Breast epithelium (tissue), 4 donors: Measurements from ENCODE around the gene GATAD2A. TPM values are rescaled to one million over a fixed set of nuclear protein-coding genes. Genes with fewer than 3 reads are reported as not detected.

Experiments used
- DNase-seq, 2 donors: peaks; one replicate each; pipeline ENCODE4 v3.0.0-alpha.2; 2019; ENCODE audit warnings: low spot score in 2 of 2
- H3K27ac ChIP-seq, 2 donors: fragments of 200-600 bp; sonication (generic) in 1 of 2; one replicate each; pipeline ENCODE4 v1.5.1; 2016 to 2019; ENCODE audit warnings: mild to moderate bottlenecking in 1 of 2
- H3K27me3 ChIP-seq, 2 donors: fragments of 200-600 bp; sonication (generic) in 1 of 2; one replicate each; pipeline versions ENCODE4 v1.5.1 to v1.6.0; 2017 to 2019; ENCODE audit warnings: control low read depth in 1 of 2, mild to moderate bottlenecking in 1 of 2
- H3K36me3 ChIP-seq: fragments of 200-600 bp; one replicate; pipeline ENCODE4 v1.5.1; 2019
- H3K4me1 ChIP-seq, 2 donors: fragments of 200-600 bp; sonication (generic); one replicate each; pipeline ENCODE4 v1.5.1; 2016 to 2019; ENCODE audit warnings: control low read depth in 1 of 2
- H3K4me3 ChIP-seq, 3 donors: fragments of 200-600 bp; sonication (generic); 1 replicate in 2 of 3; 2 replicates in 1 of 3; pipeline ENCODE4 v1.5.1; 2016 to 2019; ENCODE audit warnings: mild to moderate bottlenecking in 3 of 3, moderate library complexity in 2 of 3
- H3K9me3 ChIP-seq, 2 donors: fragments of 200-600 bp; sonication (generic) in 1 of 2; one replicate each; pipeline ENCODE4 v1.5.1; 2016 to 2019; ENCODE audit warnings: control low read depth in 1 of 2
- POLR2A ChIP-seq: fragments of 450-650 bp; IDR thresholded peaks from one replicate; pipeline ENCODE4 v1.6.1; 2016; ENCODE audit warnings: antibody characterized with exemption, mild to moderate bottlenecking, moderate library complexity
- POLR2AphosphoS5 ChIP-seq, 3 donors: sonication (generic); formaldehyde crosslinking; IDR thresholded peaks; one replicate each; pipeline ENCODE4 v1.6.1; 2017; ENCODE audit warnings: antibody characterized with exemption in 3 of 3
- intact Hi-C: fragments of 100-400 bp; cut with DNase I; formaldehyde crosslinking; loops from one replicate; pipeline ENCODE4 v1.15.1; 2023; ENCODE audit warnings: low total_unique reads
- total RNA-seq, 3 donors: library from RNA; depleted of rRNA; stranded (reverse); fragments of >200 nt; gene quantifications; one replicate each; pipeline ENCODE4 v1.1.0, GENCODE V29; 2016
- TF ChIP-seq, protein P1 (sequence below), 3 donors: fragments of 450-650 bp; IDR thresholded peaks; one replicate each; pipeline ENCODE4 v1.5.1; 2016 to 2017; ENCODE audit warnings: antibody characterized with exemption in 3 of 3, mild to moderate bottlenecking in 3 of 3, moderate library complexity in 3 of 3

The GATAD2A gene
- total RNA-seq, 3 donors from 2014 or later = 29.1 to 38.7 (median 33.6) TPM

DNA sequence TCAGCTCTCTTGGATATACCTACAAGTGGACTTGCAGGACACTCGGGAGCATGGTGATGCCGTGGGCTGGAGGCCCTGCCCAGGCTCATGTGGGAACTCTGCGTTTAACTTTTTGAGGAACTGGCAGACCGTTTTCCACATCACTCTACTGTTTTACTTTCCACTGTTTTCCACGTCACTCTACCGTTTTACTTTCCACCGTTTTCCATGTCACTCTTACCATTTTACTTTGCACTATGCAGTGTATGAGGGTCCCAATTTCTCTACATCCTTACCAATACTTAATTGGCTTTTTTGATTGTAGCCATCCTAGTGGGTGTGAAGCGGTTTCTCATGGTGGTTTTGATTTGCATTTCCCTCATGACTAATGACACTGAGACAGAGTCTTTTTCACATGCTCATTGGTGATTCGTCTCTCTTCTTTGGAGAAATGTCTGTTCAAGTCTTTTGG, 40.5 kb downstream of the GATAD2A start:
- Histone ChIP-seq H3K4me3 (no peak overlapping the region), H3K36me3 (no peaks in the 10 kb centered on the region), H3K9me3 (no peaks in the 10 kb centered on the region), H3K27ac (no peak overlapping the region), H3K4me1 (no peaks in the 10 kb centered on the region), H3K27me3 (no peaks in the 10 kb centered on the region)
- no peak for TF ChIP-seq POLR2AphosphoS5 (IDR thresholded peaks at IDR 0.05)
- TF ChIP-seq POLR2A = no peak
- TF ChIP-seq, protein P1, sequence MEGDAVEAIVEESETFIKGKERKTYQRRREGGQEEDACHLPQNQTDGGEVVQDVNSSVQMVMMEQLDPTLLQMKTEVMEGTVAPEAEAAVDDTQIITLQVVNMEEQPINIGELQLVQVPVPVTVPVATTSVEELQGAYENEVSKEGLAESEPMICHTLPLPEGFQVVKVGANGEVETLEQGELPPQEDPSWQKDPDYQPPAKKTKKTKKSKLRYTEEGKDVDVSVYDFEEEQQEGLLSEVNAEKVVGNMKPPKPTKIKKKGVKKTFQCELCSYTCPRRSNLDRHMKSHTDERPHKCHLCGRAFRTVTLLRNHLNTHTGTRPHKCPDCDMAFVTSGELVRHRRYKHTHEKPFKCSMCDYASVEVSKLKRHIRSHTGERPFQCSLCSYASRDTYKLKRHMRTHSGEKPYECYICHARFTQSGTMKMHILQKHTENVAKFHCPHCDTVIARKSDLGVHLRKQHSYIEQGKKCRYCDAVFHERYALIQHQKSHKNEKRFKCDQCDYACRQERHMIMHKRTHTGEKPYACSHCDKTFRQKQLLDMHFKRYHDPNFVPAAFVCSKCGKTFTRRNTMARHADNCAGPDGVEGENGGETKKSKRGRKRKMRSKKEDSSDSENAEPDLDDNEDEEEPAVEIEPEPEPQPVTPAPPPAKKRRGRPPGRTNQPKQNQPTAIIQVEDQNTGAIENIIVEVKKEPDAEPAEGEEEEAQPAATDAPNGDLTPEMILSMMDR (IDR thresholded peaks at IDR 0.05) = no peak
- intact Hi-C loops = no loop called here
- DNase-seq = no peak

DNA sequence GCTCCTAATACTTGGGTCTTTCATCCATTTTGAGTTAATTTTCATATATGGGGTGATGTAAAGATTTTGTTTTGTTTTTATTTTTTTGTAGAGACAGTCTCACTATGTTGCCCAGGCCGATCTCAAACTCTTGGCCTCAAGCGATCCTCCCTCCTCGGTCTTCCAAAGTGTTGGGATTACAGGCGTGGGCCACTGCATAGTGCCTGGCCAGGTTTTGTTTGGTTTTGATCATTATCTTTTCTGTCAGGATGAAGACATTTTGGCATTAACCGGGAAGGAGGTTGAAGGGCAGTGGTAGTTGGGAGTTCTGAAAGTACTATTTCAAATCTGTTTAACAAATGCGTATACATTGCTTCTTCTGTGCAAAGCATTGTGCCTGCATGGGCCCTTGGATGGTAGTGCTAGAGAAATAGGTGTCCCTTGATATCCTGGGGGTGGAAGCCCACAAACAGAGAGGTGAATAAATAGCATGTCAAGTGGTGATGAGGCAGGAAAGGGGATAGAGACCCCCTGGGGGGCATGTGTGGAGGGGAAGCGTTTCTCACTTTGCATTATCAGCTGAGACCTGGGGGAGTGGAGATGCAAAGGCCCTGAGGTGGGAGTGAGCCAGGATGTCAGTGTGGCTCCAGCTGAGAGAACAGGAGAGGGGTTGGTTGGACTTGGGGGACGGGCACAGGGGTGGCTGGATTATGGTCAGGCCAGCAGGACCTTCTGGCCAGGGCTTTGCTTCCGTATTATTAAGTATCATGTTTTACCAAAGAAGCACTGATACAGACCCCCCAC, 41.4 kb downstream of the GATAD2A start:
- DNase-seq = no peak
- no peak overlapping the region for H3K27ac ChIP-seq
- H3K9me3 ChIP-seq = no peaks in the 10 kb centered on the region
- H3K4me3 ChIP-seq = no peak overlapping the region
- no peaks in the 10 kb centered on the region for H3K27me3 ChIP-seq
- TF ChIP-seq, protein P1 (IDR thresholded peaks at IDR 0.05) = no peak
- no peak for TF ChIP-seq POLR2A
- TF ChIP-seq POLR2AphosphoS5 (IDR thresholded peaks at IDR 0.05) = no peak
- no peaks in the 10 kb centered on the region for H3K36me3 ChIP-seq
- intact Hi-C loops = no loop called here
- H3K4me1 ChIP-seq = no peaks in the 10 kb centered on the region

DNA sequence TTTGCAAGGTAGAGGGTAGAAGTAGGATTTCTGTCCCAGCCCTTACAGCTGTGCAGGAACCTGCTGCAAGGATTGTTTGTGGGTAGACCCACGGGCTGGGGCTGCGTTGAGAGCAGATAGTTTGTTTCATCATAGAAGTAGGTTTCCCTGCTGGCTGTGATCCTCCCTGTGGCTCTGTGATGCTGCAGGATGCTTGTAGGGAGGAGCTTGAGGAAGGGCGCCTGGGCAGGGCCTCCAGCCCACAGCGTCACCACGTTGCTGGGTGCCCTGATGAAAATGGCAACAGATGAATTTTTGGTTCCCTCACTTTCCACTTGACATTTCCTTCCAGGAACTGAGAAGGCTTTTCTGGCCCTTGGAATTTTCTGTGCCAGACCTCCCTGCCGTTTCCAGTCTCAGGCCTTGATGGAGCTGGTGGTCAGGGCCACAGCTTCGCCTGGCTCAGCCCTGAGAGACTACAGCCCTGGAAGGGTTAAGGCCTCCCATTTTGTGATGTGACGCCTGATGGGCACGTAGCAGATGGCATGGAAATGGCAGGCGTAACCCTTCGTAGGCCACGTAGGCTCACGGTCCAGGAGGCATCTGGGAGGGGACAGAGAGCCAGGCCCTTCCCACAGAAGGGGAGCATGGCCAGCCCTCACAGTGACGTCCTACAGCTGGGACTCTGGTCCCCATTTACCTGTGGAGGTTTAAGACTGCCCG, 42.2 kb downstream of the GATAD2A start:
- intact Hi-C loops = no loop called here
- Histone ChIP-seq H3K27me3 (no peaks in the 10 kb centered on the region), H3K36me3 (no peaks in the 10 kb centered on the region), H3K27ac (no peak overlapping the region), H3K9me3 (no peaks in the 10 kb centered on the region), H3K4me1 (no peaks in the 10 kb centered on the region), H3K4me3 (no peak overlapping the region)
- TF ChIP-seq POLR2AphosphoS5 (IDR thresholded peaks at IDR 0.05) = no peak
- TF ChIP-seq, protein P1 (IDR thresholded peaks at IDR 0.05) = no peak
- TF ChIP-seq POLR2A = no peak
- DNase-seq = no peak

DNA sequence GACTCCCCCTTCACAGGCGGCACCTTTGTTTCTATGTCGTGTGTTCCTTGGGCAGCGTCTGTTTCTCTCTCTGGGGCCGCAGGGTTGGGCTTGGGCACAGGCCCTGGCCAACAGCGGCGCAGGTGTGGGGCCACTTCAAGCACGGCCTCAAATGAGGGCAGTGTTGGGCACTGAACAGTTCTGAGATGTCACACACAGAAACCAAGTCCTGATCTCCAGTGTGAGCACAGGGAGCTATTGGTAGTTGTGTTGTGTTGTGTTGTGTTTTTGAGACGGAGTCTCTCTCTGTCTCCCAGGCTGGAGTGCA, 42.7 kb downstream of the GATAD2A start:
- Histone ChIP-seq H3K4me1 (no peaks in the 10 kb centered on the region), H3K4me3 (no peak overlapping the region), H3K27me3 (no peaks in the 10 kb centered on the region), H3K36me3 (no peaks in the 10 kb centered on the region), H3K9me3 (no peaks in the 10 kb centered on the region), H3K27ac (no peak overlapping the region)
- intact Hi-C loops = no loop called here
- TF ChIP-seq POLR2AphosphoS5 (IDR thresholded peaks at IDR 0.05) = no peak
- TF ChIP-seq, protein P1 (IDR thresholded peaks at IDR 0.05) = no peak
- TF ChIP-seq POLR2A = no peak
- no peak for DNase-seq
